Suprapubic skin (tissue), 3 donors: ENCODE measurements around the gene PDS5A.

Experiments
- POLR2A ChIP-seq, 2 donors: fragments of 450-650 bp; IDR thresholded peaks; one replicate each; pipeline ENCODE4 v1.6.1; 2017; ENCODE audit warnings: antibody characterized with exemption in 2 of 2, mild to moderate bottlenecking in 2 of 2, moderate library complexity in 2 of 2
- TF ChIP-seq, protein P1 (sequence below), 2 donors: fragments of 200-600 bp in 1 of 2; fragments of 450-650 bp in 1 of 2; sonication (generic) in 1 of 2; IDR thresholded peaks; one replicate each; pipeline ENCODE4 v1.5.1; 2016 to 2019; ENCODE audit warnings: antibody characterized with exemption in 2 of 2, mild to moderate bottlenecking in 1 of 2, moderate library complexity in 1 of 2

DNA sequence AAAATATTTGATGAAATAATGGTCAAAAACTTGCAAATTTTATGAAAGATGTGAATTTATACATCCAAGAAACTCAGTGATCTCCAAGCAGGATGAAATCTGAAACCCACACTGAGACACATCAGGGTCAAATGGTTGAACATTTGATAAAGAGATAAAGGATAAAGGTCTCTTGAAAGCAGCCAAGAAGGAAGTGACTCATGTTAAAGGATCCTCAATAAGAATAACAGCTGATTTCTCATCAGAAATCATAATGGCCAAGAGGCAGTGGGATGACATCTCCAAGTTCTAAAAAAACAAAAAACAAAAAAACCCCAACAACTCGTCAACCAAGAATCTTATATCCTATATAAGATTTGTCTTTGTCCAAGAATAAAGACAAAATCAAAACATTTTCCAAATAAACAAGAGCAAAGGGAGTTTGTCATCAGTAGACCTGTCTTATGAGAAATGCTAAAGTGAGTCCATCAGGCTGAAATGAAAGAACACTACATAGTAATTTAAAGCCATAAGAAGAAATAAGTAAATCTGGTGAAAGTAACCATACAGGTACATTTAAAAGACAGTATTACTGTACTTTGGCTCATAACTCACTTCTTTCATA lies 121.7 kb downstream of the PDS5A start:
- TF ChIP-seq POLR2A (IDR thresholded peaks at IDR 0.05) = no peak
- TF ChIP-seq, protein P1, sequence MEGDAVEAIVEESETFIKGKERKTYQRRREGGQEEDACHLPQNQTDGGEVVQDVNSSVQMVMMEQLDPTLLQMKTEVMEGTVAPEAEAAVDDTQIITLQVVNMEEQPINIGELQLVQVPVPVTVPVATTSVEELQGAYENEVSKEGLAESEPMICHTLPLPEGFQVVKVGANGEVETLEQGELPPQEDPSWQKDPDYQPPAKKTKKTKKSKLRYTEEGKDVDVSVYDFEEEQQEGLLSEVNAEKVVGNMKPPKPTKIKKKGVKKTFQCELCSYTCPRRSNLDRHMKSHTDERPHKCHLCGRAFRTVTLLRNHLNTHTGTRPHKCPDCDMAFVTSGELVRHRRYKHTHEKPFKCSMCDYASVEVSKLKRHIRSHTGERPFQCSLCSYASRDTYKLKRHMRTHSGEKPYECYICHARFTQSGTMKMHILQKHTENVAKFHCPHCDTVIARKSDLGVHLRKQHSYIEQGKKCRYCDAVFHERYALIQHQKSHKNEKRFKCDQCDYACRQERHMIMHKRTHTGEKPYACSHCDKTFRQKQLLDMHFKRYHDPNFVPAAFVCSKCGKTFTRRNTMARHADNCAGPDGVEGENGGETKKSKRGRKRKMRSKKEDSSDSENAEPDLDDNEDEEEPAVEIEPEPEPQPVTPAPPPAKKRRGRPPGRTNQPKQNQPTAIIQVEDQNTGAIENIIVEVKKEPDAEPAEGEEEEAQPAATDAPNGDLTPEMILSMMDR (IDR thresholded peaks at IDR 0.05) = no peak
